GM23338 (cell line): ENCODE data around the gene DOCK3. TPM values are rescaled to one million over a fixed set of nuclear protein-coding genes. Genes with fewer than 3 reads are reported as not detected.

Source experiments
- ATAC-seq: fragments of 200-7000 bp; cut with Tn5 transposase; 3 replicates; pipeline ENCODE4 v1.9.1; 2020
- DNase-seq: peaks from one replicate; pipeline ENCODE4 v3.0.0-alpha.2; 2015; ENCODE audit warnings: low spot score
- H2AFZ ChIP-seq: fragments of 200-600 bp; sonication (generic); 2 replicates; pipeline ENCODE4 v1.8.0; 2016; ENCODE audit warnings: antibody characterized with exemption, mild to moderate bottlenecking, moderate library complexity
- H3F3A ChIP-seq: fragments of 200-600 bp; sonication (generic); replicated peaks from 2 replicates; pipeline ENCODE4 v1.8.0; 2017; ENCODE audit warnings: antibody characterized with exemption, mixed run types, low read depth
- H3K27ac ChIP-seq: fragments of 200-600 bp; sonication (generic); 2 replicates; pipeline ENCODE4 v1.6.1; 2016; ENCODE audit warnings: low read depth
- H3K27me3 ChIP-seq: fragments of 200-600 bp; sonication (generic); 2 replicates; pipeline ENCODE4 v1.8.0; 2016; ENCODE audit warnings: mild to moderate bottlenecking, mixed run types, moderate library complexity; ENCODE audit not compliant: insufficient read depth
- H3K36me3 ChIP-seq: fragments of 200-600 bp; sonication (generic); 2 replicates; pipeline ENCODE4 v1.8.0; 2016; ENCODE audit warnings: mild to moderate bottlenecking; ENCODE audit not compliant: insufficient read depth
- H3K4me1 ChIP-seq: fragments of 200-600 bp; sonication (generic); 2 replicates; pipeline ENCODE4 v1.8.0; 2016; ENCODE audit warnings: mild to moderate bottlenecking, moderate library complexity; ENCODE audit not compliant: insufficient read depth
- H3K4me2 ChIP-seq: fragments of 200-600 bp; sonication (generic); 2 replicates; pipeline ENCODE4 v1.7.1; 2017; ENCODE audit warnings: mixed run types
- H3K4me3 ChIP-seq: fragments of 200-600 bp; sonication (generic); 2 replicates; pipeline ENCODE4 v1.6.1; 2016; ENCODE audit warnings: mixed run types
- H3K79me2 ChIP-seq: fragments of 200-600 bp; sonication (generic); replicated peaks from 2 replicates; pipeline ENCODE4 v1.8.0; 2017; ENCODE audit warnings: mild to moderate bottlenecking; ENCODE audit not compliant: insufficient read depth
- H3K9me2 ChIP-seq: fragments of 200-600 bp; sonication (generic); 2 replicates; pipeline ENCODE4 v1.8.0; 2017; ENCODE audit not compliant: insufficient read depth
- H4K20me1 ChIP-seq: fragments of 200-600 bp; sonication (generic); replicated peaks from 2 replicates; pipeline ENCODE4 v1.8.0; 2017; ENCODE audit warnings: mild to moderate bottlenecking; ENCODE audit not compliant: insufficient read depth
- H3K27ac Mint-ChIP-seq: 2 replicates; pipeline ENCODE4 v1.8.0; 2020; ENCODE audit warnings: inconsistent platforms, mild to moderate bottlenecking, moderate library complexity, mixed read lengths
- H3K27me3 Mint-ChIP-seq: 3 replicates; pipeline ENCODE4 v1.8.0; 2022; ENCODE audit warnings: low read depth, mild to moderate bottlenecking, moderate library complexity, mixed read lengths, inconsistent platforms; ENCODE audit not compliant: insufficient read depth, poor library complexity
- H3K36me3 Mint-ChIP-seq: 3 replicates; pipeline ENCODE4 v1.8.0; 2021; ENCODE audit warnings: low read depth, mild to moderate bottlenecking, inconsistent platforms, moderate library complexity, mixed read lengths
- H3K4me1 Mint-ChIP-seq: 3 replicates; pipeline ENCODE4 v1.8.0; 2020; ENCODE audit warnings: mild to moderate bottlenecking, inconsistent platforms, mixed read lengths
- H3K4me3 Mint-ChIP-seq: 3 replicates; pipeline ENCODE4 v1.8.0; 2021; ENCODE audit warnings: moderate library complexity, mild to moderate bottlenecking, inconsistent platforms, mixed read lengths
- H3K9me3 Mint-ChIP-seq: 3 replicates; pipeline ENCODE4 v1.8.0; 2020; ENCODE audit warnings: moderate library complexity, mild to moderate bottlenecking, inconsistent platforms, mixed read lengths
- CREB1 ChIP-seq: fragments of 250-450 bp; sonication (Bioruptor Pico); IDR thresholded peaks from 2 replicates; pipeline ENCODE4 v1.5.0; 2020; ENCODE audit warnings: low read depth, mild to moderate bottlenecking, moderate library complexity
- EZH2 ChIP-seq: fragments of 200-600 bp; sonication (generic); IDR thresholded peaks from one replicate; pipeline ENCODE4 v1.8.0; 2017; ENCODE audit warnings: antibody characterized with exemption, mild to moderate bottlenecking, low read depth; ENCODE audit not compliant: unreplicated experiment
- EZH2phosphoT487 ChIP-seq: fragments of 200-600 bp; sonication (generic); IDR thresholded peaks from one replicate; pipeline ENCODE4 v1.8.1; 2018; ENCODE audit warnings: antibody characterized with exemption; ENCODE audit not compliant: unreplicated experiment
- JUNB ChIP-seq: IDR thresholded peaks from one replicate; pipeline ENCODE4 v1.6.1; 2016; ENCODE audit warnings: antibody characterized with exemption; ENCODE audit not compliant: unreplicated experiment
- NANOG ChIP-seq: IDR thresholded peaks from 2 replicates; pipeline ENCODE4 v1.6.1; 2016; ENCODE audit warnings: antibody characterized with exemption, borderline replicate concordance
- POLR2AphosphoS5 ChIP-seq: IDR thresholded peaks from 2 replicates; pipeline ENCODE4 v1.6.1; 2016; ENCODE audit warnings: antibody characterized with exemption, low read depth
- STAT1 ChIP-seq: IDR thresholded peaks from one replicate; pipeline ENCODE4 v1.6.1; 2016; ENCODE audit warnings: antibody characterized with exemption; ENCODE audit not compliant: unreplicated experiment
- ZNF114 ChIP-seq: fragments of 250-450 bp; sonication (Bioruptor Pico); IDR thresholded peaks from 2 replicates; pipeline ENCODE4 v1.5.0; 2020; ENCODE audit warnings: mild to moderate bottlenecking, moderate library complexity
- ZNF331 ChIP-seq: fragments of 250-450 bp; sonication (Bioruptor Pico); IDR thresholded peaks from 2 replicates; pipeline ENCODE4 v1.5.0; 2020; ENCODE audit warnings: low read depth, mild to moderate bottlenecking, moderate library complexity
- polyA plus RNA-seq: library from polyadenylated mRNA; unstranded; fragments of >200 nt; fragmentation: Nextera tagmentation; extraction: Ambion mirVana; gene quantifications from 2 replicates; pipeline ENCODE4 v1.2.1, GENCODE V29; 2016
- total RNA-seq: library from RNA; depleted of rRNA; stranded (reverse); fragments of >200 nt; shearing (Covaris generic); gene quantifications from 2 replicates; pipeline ENCODE4 v1.2.3, GENCODE V29; 2014
- TF ChIP-seq, protein P1 (sequence below): IDR thresholded peaks from 2 replicates; pipeline ENCODE4 v1.6.1; 2016; ENCODE audit warnings: antibody characterized with exemption
- TF ChIP-seq, protein P2 (sequence below), 2 experiments: fragments of 200-600 bp in 1 of 2; sonication (generic) in 1 of 2; conservative IDR thresholded peaks; 2 replicates each; pipeline versions ENCODE4 v1.5.1 to v1.6.1; 2016 to 2017; ENCODE audit warnings: antibody characterized with exemption in 2 of 2, low read depth in 2 of 2, mild to moderate bottlenecking in 2 of 2, moderate library complexity in 1 of 2
- TF ChIP-seq, protein P3 (sequence below): fragments of 250-450 bp; sonication (Bioruptor Pico); IDR thresholded peaks from 2 replicates; pipeline ENCODE4 v1.5.0; 2020; ENCODE audit warnings: mild to moderate bottlenecking, moderate library complexity
- TF ChIP-seq, protein P4 (sequence below): IDR thresholded peaks from one replicate; pipeline ENCODE4 v1.6.1; 2018; ENCODE audit warnings: antibody characterized with exemption; ENCODE audit not compliant: unreplicated experiment

Gene DOCK3
- total and polyA plus RNA-seq, 2 experiments from 2014 or later = 2.4 to 5.6 TPM

DNA sequence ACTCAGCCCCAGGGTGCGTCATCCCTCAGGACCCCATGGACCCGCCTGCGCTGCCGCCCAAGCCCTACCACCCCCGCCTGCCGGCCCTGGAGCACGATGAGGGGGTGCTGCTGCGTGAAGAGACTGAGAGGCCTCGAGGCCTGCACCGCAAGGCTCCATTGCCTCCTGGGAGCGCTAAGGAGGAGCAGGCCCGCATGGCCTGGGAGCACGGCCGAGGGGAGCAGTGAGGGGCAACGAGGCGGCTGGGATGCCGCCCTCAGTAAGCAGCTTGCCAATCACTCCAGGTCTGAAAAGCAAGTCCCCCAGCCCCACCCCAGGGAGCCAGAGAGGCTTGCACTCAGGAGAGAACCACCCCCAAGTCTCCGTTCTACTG lies 706.6 kb downstream of the DOCK3 start:
- Histone ChIP-seq H3K79me2 (peaks cover 20% of the 10 kb centered on the region), H3K9me2 (no peaks in the 10 kb centered on the region), H3K27ac (no peak overlapping the region), H4K20me1 (peaks cover 7% of the 10 kb centered on the region), H2AFZ (no peak overlapping the region), H3K4me1 (peaks cover 21% of the 10 kb centered on the region), H3K36me3 (no peaks in the 10 kb centered on the region), H3F3A (peaks cover 5% of the 10 kb centered on the region), H3K4me3 (no peak overlapping the region), H3K27me3 (no peaks in the 10 kb centered on the region), H3K4me2 (no peak overlapping the region)
- no peak overlapping the region for H3K27ac Mint-ChIP-seq
- peaks cover 12% of the 10 kb centered on the region for H3K36me3 Mint-ChIP-seq
- H3K9me3 Mint-ChIP-seq = no peaks in the 10 kb centered on the region; the same call in 2 of the 3 replicates
- DNase-seq (no peak), ATAC-seq (no peak)
- H3K4me3 Mint-ChIP-seq = no peak overlapping the region
- TF ChIP-seq CREB1 (CRISPR knock-in tag) = no peak
- no peak for TF ChIP-seq ZNF331
- no peak for TF ChIP-seq JUNB
- TF ChIP-seq, protein P1, sequence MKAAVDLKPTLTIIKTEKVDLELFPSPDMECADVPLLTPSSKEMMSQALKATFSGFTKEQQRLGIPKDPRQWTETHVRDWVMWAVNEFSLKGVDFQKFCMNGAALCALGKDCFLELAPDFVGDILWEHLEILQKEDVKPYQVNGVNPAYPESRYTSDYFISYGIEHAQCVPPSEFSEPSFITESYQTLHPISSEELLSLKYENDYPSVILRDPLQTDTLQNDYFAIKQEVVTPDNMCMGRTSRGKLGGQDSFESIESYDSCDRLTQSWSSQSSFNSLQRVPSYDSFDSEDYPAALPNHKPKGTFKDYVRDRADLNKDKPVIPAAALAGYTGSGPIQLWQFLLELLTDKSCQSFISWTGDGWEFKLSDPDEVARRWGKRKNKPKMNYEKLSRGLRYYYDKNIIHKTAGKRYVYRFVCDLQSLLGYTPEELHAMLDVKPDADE = no peak
- no peak for TF ChIP-seq NANOG
- TF ChIP-seq STAT1 = no peak
- TF ChIP-seq POLR2AphosphoS5 = no peak
- TF ChIP-seq EZH2phosphoT487 = no peak
- TF ChIP-seq, protein P2, sequence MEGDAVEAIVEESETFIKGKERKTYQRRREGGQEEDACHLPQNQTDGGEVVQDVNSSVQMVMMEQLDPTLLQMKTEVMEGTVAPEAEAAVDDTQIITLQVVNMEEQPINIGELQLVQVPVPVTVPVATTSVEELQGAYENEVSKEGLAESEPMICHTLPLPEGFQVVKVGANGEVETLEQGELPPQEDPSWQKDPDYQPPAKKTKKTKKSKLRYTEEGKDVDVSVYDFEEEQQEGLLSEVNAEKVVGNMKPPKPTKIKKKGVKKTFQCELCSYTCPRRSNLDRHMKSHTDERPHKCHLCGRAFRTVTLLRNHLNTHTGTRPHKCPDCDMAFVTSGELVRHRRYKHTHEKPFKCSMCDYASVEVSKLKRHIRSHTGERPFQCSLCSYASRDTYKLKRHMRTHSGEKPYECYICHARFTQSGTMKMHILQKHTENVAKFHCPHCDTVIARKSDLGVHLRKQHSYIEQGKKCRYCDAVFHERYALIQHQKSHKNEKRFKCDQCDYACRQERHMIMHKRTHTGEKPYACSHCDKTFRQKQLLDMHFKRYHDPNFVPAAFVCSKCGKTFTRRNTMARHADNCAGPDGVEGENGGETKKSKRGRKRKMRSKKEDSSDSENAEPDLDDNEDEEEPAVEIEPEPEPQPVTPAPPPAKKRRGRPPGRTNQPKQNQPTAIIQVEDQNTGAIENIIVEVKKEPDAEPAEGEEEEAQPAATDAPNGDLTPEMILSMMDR (conservative IDR thresholded peaks at IDR 0.05; ENCODE audit: low read depth in 2 of 2) = no peak
- TF ChIP-seq EZH2 = no peak
- TF ChIP-seq ZNF114 (CRISPR knock-in tag) = no peak
- TF ChIP-seq, protein P3, sequence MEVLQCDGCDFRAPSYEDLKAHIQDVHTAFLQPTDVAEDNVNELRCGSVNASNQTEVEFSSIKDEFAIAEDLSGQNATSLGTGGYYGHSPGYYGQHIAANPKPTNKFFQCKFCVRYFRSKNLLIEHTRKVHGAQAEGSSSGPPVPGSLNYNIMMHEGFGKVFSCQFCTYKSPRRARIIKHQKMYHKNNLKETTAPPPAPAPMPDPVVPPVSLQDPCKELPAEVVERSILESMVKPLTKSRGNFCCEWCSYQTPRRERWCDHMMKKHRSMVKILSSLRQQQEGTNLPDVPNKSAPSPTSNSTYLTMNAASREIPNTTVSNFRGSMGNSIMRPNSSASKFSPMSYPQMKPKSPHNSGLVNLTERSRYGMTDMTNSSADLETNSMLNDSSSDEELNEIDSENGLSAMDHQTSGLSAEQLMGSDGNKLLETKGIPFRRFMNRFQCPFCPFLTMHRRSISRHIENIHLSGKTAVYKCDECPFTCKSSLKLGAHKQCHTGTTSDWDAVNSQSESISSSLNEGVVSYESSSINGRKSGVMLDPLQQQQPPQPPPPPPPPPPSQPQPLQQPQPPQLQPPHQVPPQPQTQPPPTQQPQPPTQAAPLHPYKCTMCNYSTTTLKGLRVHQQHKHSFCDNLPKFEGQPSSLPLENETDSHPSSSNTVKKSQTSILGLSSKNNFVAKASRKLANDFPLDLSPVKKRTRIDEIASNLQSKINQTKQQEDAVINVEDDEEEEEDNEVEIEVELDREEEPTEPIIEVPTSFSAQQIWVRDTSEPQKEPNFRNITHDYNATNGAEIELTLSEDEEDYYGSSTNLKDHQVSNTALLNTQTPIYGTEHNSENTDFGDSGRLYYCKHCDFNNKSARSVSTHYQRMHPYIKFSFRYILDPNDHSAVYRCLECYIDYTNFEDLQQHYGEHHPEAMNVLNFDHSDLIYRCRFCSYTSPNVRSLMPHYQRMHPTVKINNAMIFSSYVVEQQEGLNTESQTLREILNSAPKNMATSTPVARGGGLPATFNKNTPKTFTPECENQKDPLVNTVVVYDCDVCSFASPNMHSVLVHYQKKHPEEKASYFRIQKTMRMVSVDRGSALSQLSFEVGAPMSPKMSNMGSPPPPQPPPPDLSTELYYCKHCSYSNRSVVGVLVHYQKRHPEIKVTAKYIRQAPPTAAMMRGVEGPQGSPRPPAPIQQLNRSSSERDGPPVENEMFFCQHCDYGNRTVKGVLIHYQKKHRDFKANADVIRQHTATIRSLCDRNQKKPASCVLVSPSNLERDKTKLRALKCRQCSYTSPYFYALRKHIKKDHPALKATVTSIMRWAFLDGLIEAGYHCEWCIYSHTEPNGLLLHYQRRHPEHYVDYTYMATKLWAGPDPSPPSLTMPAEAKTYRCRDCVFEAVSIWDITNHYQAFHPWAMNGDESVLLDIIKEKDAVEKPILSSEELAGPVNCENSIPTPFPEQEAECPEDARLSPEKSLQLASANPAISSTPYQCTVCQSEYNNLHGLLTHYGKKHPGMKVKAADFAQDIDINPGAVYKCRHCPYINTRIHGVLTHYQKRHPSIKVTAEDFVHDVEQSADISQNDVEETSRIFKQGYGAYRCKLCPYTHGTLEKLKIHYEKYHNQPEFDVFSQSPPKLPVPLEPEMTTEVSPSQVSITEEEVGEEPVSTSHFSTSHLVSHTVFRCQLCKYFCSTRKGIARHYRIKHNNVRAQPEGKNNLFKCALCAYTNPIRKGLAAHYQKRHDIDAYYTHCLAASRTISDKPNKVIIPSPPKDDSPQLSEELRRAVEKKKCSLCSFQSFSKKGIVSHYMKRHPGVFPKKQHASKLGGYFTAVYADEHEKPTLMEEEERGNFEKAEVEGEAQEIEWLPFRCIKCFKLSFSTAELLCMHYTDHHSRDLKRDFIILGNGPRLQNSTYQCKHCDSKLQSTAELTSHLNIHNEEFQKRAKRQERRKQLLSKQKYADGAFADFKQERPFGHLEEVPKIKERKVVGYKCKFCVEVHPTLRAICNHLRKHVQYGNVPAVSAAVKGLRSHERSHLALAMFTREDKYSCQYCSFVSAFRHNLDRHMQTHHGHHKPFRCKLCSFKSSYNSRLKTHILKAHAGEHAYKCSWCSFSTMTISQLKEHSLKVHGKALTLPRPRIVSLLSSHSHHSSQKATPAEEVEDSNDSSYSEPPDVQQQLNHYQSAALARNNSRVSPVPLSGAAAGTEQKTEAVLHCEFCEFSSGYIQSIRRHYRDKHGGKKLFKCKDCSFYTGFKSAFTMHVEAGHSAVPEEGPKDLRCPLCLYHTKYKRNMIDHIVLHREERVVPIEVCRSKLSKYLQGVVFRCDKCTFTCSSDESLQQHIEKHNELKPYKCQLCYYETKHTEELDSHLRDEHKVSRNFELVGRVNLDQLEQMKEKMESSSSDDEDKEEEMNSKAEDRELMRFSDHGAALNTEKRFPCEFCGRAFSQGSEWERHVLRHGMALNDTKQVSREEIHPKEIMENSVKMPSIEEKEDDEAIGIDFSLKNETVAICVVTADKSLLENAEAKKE (CRISPR knock-in tag) = no peak
- TF ChIP-seq, protein P4, sequence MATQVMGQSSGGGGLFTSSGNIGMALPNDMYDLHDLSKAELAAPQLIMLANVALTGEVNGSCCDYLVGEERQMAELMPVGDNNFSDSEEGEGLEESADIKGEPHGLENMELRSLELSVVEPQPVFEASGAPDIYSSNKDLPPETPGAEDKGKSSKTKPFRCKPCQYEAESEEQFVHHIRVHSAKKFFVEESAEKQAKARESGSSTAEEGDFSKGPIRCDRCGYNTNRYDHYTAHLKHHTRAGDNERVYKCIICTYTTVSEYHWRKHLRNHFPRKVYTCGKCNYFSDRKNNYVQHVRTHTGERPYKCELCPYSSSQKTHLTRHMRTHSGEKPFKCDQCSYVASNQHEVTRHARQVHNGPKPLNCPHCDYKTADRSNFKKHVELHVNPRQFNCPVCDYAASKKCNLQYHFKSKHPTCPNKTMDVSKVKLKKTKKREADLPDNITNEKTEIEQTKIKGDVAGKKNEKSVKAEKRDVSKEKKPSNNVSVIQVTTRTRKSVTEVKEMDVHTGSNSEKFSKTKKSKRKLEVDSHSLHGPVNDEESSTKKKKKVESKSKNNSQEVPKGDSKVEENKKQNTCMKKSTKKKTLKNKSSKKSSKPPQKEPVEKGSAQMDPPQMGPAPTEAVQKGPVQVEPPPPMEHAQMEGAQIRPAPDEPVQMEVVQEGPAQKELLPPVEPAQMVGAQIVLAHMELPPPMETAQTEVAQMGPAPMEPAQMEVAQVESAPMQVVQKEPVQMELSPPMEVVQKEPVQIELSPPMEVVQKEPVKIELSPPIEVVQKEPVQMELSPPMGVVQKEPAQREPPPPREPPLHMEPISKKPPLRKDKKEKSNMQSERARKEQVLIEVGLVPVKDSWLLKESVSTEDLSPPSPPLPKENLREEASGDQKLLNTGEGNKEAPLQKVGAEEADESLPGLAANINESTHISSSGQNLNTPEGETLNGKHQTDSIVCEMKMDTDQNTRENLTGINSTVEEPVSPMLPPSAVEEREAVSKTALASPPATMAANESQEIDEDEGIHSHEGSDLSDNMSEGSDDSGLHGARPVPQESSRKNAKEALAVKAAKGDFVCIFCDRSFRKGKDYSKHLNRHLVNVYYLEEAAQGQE = no peak
- H3K4me1 Mint-ChIP-seq = peaks cover 27% of the 10 kb centered on the region
- peaks cover 2% of the 10 kb centered on the region for H3K27me3 Mint-ChIP-seq
